ENCODE measurements around the gene ZNF384.

DNA sequence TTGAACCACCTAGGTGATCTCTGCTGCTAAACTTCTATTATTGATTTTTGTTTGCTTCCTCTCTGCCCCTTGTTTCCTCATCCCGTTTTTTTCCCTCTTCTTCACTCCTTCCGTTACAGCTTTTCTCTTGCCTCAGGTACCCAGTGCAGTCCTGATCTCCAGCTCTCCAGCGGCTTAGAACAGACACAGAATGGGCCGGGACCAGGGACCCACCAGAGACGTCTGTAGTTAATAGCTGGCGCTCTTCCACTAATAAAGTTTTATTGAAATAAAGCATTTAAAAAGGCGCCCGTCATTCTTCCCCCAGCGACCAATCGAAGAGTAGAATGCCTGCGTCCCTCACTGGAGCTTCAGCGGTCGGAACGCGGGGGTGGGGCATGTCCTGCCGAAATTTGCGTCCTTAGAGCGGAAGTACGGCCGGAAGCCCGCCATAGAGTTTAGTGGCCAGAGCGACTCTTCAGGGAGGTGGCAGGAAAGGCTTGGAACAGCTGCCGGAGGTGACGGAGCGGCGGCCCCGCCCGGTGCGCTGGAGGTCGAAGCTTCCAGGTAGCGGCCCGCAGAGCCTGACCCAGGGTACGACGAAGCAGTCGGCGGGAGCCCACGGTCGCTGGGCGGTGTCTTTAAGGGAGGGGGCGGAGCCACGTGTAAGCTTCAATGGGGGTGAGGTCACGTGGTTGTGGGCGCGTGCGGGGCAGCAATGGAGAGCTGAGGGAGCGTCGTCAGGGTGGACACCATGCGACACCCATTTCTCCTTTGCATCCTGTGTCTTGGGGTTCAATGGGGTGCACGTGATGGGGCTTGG is 34.6 kb upstream of the ZNF384 start, which contains the start of gene COPS7A:
- TF ChIP-seq, protein P1, sequence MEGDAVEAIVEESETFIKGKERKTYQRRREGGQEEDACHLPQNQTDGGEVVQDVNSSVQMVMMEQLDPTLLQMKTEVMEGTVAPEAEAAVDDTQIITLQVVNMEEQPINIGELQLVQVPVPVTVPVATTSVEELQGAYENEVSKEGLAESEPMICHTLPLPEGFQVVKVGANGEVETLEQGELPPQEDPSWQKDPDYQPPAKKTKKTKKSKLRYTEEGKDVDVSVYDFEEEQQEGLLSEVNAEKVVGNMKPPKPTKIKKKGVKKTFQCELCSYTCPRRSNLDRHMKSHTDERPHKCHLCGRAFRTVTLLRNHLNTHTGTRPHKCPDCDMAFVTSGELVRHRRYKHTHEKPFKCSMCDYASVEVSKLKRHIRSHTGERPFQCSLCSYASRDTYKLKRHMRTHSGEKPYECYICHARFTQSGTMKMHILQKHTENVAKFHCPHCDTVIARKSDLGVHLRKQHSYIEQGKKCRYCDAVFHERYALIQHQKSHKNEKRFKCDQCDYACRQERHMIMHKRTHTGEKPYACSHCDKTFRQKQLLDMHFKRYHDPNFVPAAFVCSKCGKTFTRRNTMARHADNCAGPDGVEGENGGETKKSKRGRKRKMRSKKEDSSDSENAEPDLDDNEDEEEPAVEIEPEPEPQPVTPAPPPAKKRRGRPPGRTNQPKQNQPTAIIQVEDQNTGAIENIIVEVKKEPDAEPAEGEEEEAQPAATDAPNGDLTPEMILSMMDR (IDR thresholded peaks at IDR 0.05 in 8 of 11, conservative IDR thresholded peaks at IDR 0.05 in 3 of 11) = peak in 5 of 11 experiments; percentile 19 to 52 (median 27)
- TF ChIP-seq POLR2AphosphoS5 (IDR thresholded peaks at IDR 0.05) (peak; percentile 94 to 97 (median 94)), POLR2A (IDR thresholded peaks at IDR 0.05) (peak in 1 of 3 donors; percentile 55)
